HG03196 (cell line): ENCODE measurements around the gene CAV3.
"Not testable (repeated sequence)": the region's sequence is repeated elsewhere in the genome, so short reads cannot be mapped to it uniquely, and the experiment has no call there.

Experiments
- ATAC-seq: cut with Tn5 transposase; IDR thresholded peaks from one replicate; pipeline ENCODE4 v1.9.1; 2021; ENCODE audit not compliant: unreplicated experiment

Gene CAV3

GRCh38 chr3:8733332-8734094 lies at the start of gene CAV3:
TSS of gene CAV3 (plus strand) at chr3:8733802. CDS start at chr3:8733877, 75 bp downstream.
- ATAC-seq, result no peak

GRCh38 chr3:8684992-8685391 lies 48.6 kb upstream of the CAV3 start:
- ATAC-seq, result not testable (repeated sequence)

GRCh38 chr3:8691295-8691694 lies 42.3 kb upstream of the CAV3 start:
- ATAC-seq, result not testable (repeated sequence)

GRCh38 chr3:8702560-8702959 lies 31.0 kb upstream of the CAV3 start:
- ATAC-seq, result no peak

GRCh38 chr3:8705575-8705974 lies 28.0 kb upstream of the CAV3 start:
- no peak for ATAC-seq

- no peak for ATAC-seq
Measured at GRCh38 chr3:8709287-8709686, 24.3 kb upstream of the CAV3 start.

- no peak for ATAC-seq
Measured at GRCh38 chr3:8709801-8710507, 23.6 kb upstream of the CAV3 start.

- ATAC-seq, result no peak
Measured at GRCh38 chr3:8712045-8712907, 21.3 kb upstream of the CAV3 start.

GRCh38 chr3:8712908-8713255 lies 20.7 kb upstream of the CAV3 start:
- no peak for ATAC-seq

GRCh38 chr3:8713901-8714759 lies 19.5 kb upstream of the CAV3 start:
- ATAC-seq, result no peak

- ATAC-seq, result not testable (repeated sequence)
Measured at GRCh38 chr3:8715757-8716156, 17.8 kb upstream of the CAV3 start.

GRCh38 chr3:8722808-8723207 lies 10.8 kb upstream of the CAV3 start:
- no peak for ATAC-seq

GRCh38 chr3:8723612-8724011 lies 10.0 kb upstream of the CAV3 start:
- ATAC-seq, result no peak

GRCh38 chr3:8724108-8724752 lies 9.4 kb upstream of the CAV3 start:
- ATAC-seq, result no peak

GRCh38 chr3:8727605-8728512 lies 5.7 kb upstream of the CAV3 start:
- ATAC-seq, result no peak

GRCh38 chr3:8729479-8729878 lies 4.1 kb upstream of the CAV3 start:
- no peak for ATAC-seq

GRCh38 chr3:8730656-8731055 lies 2.9 kb upstream of the CAV3 start:
- no peak for ATAC-seq

GRCh38 chr3:8732413-8732812 lies 1.2 kb upstream of the CAV3 start:
- no peak for ATAC-seq
